Natural killer cell (primary cell): ENCODE measurements around the gene CCDC187. TPM values are rescaled to one million over a fixed set of nuclear protein-coding genes. Genes with fewer than 3 reads are reported as not detected.

Experiments
- ATAC-seq, 3 donors: fragments of 150-1000 bp in 2 of 3; fragments of 200-7000 bp in 1 of 3; cut with Tn5 transposase; 1 replicate in 1 of 3; 2 replicates in 2 of 3; pipeline ENCODE4 v1.10.0; 2021; ENCODE audit warnings: mild to moderate bottlenecking in 2 of 3, moderate library complexity in 2 of 3
- DNase-seq, 2 donors: peaks; one replicate each; pipeline versions ENCODE4 v3.0.0 to v3.0.0-alpha.2; 2013 to 2021; ENCODE audit warnings: mixed read lengths in 1 of 2
- H3K27ac ChIP-seq: one replicate; pipeline ENCODE4 v1.5.1; 2013; ENCODE audit warnings: mild to moderate bottlenecking, low read length
- H3K27me3 ChIP-seq: one replicate; pipeline ENCODE4 v1.6.1; 2013; ENCODE audit warnings: low read length; ENCODE audit not compliant: control insufficient read depth, insufficient read depth
- H3K36me3 ChIP-seq: one replicate; pipeline ENCODE4 v1.6.1; 2013; ENCODE audit warnings: low read length; ENCODE audit not compliant: control insufficient read depth, insufficient read depth
- H3K4me1 ChIP-seq: one replicate; pipeline ENCODE4 v1.6.1; 2013; ENCODE audit warnings: low read length; ENCODE audit not compliant: control insufficient read depth, insufficient read depth
- H3K4me3 ChIP-seq: one replicate; pipeline ENCODE4 v1.5.1; 2013; ENCODE audit warnings: low read length
- H3K9me3 ChIP-seq: one replicate; pipeline ENCODE4 v1.6.1; 2013; ENCODE audit warnings: low read length; ENCODE audit not compliant: control insufficient read depth, insufficient read depth
- H3K27ac Mint-ChIP-seq, 2 donors: one replicate each; pipeline ENCODE4 v1.8.0; 2022; ENCODE audit warnings: mild to moderate bottlenecking in 2 of 2, mixed read lengths in 2 of 2, moderate library complexity in 1 of 2
- H3K27me3 Mint-ChIP-seq, 2 donors: one replicate each; pipeline ENCODE4 v1.8.0; 2022; ENCODE audit warnings: low read depth in 2 of 2, mixed read lengths in 2 of 2
- H3K36me3 Mint-ChIP-seq: one replicate; pipeline ENCODE4 v1.8.0; 2022; ENCODE audit warnings: mixed read lengths
- H3K4me1 Mint-ChIP-seq, 2 donors: one replicate each; pipeline ENCODE4 v1.8.0; 2022; ENCODE audit warnings: mixed read lengths in 2 of 2
- H3K4me3 Mint-ChIP-seq: one replicate; pipeline ENCODE4 v1.8.0; 2022; ENCODE audit warnings: mild to moderate bottlenecking, moderate library complexity, mixed read lengths
- H3K9me3 Mint-ChIP-seq, 2 donors: one replicate each; pipeline ENCODE4 v1.8.0; 2022; ENCODE audit warnings: mixed read lengths in 2 of 2
- CTCF ChIP-seq: fragments of 200-600 bp; IDR thresholded peaks from one replicate; pipeline ENCODE4 v1.8.0; 2022; ENCODE audit warnings: antibody characterized with exemption
- WGBS: methylation state at CpG from one replicate; pipeline ENCODE4 v1.1.7; 2013; ENCODE audit warnings: missing lambda C conversion rate; ENCODE audit not compliant: insufficient coverage; 5-methylcytosine and 5-hydroxymethylcytosine counted together
- intact Hi-C: fragments of 100-400 bp; cut with micrococcal nuclease; formaldehyde crosslinking; loops from one replicate; pipeline ENCODE4 v1.14.2; 2022
- total RNA-seq, 4 donors: library from RNA; stranded (reverse); fragments of 120-200 nt in 1 of 4; gene quantifications; one replicate each; pipeline versions ENCODE4 v1.2.3 to v1.2.4, GENCODE V29; 2013 to 2022

Gene CCDC187
- total RNA-seq, 3 donors from 2014 or later (not counting 1 experiment from before 2014, with no cell fraction given) = 0.18 TPM; not detected in 2

DNA sequence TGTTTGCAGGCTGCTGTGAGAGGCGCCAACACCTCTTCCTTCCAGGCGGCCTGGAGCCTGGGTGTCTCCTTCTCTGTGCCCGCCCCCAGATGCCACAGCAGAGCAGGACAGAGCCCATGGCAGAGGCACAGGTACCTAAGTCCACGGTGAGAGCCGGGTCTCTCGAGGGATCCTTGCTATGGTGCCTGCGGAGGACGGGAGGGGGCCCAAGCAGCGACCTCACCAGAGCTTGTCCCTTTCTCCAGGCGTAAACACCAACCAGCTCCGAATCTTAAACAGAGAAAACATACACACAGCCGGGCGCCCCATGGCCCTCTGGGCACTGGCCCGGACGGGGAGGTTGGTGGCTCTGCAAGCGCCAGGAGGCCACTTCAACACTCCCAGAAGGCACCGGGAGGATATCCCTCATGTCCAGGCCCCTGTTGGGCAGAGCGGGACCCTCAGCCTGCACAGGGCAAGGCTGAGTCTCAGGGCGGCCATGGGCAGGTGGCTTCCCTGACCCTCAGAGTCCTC is 11.8 kb downstream of the CCDC187 start:
- no peak for ATAC-seq
- DNase-seq = no peak
- Mint-ChIP-seq H3K9me3 (no peaks in the 10 kb centered on the region), H3K36me3 (no peaks in the 10 kb centered on the region), H3K4me3 (no peak overlapping the region), H3K4me1 (no peaks in the 10 kb centered on the region), H3K27me3 (no peaks in the 10 kb centered on the region), H3K27ac (no peak overlapping the region)
- Histone ChIP-seq H3K27ac (no peak overlapping the region), H3K27me3 (no peaks in the 10 kb centered on the region), H3K36me3 (no peaks in the 10 kb centered on the region), H3K9me3 (no peaks in the 10 kb centered on the region), H3K4me1 (no peaks in the 10 kb centered on the region), H3K4me3 (no peak overlapping the region)
- WGBS = 91% methylated on average over 19 of the region's 19 CpGs
- no peak for TF ChIP-seq CTCF
- intact Hi-C loops = no loop called here

- no peaks in the 10 kb centered on the region for H3K9me3 Mint-ChIP-seq
- H3K4me1 ChIP-seq = no peaks in the 10 kb centered on the region
- no peaks in the 10 kb centered on the region for H3K27me3 Mint-ChIP-seq
- H3K4me3 Mint-ChIP-seq = no peak overlapping the region
- H3K4me3 ChIP-seq = no peak overlapping the region
- intact Hi-C loops = no loop called here
- WGBS = 95% methylated on average over 22 of the region's 22 CpGs
- no peak for DNase-seq
- H3K27me3 ChIP-seq = no peaks in the 10 kb centered on the region
- H3K36me3 ChIP-seq = no peaks in the 10 kb centered on the region
- H3K27ac Mint-ChIP-seq = no peak overlapping the region
- no peak overlapping the region for H3K27ac ChIP-seq
- no peaks in the 10 kb centered on the region for H3K36me3 Mint-ChIP-seq
- no peak for ATAC-seq
- no peaks in the 10 kb centered on the region for H3K9me3 ChIP-seq
- TF ChIP-seq CTCF = no peak
- no peaks in the 10 kb centered on the region for H3K4me1 Mint-ChIP-seq
These were observed 12.4 kb downstream of the CCDC187 start for GRCh38 chr9:136291306-136292025.

DNA sequence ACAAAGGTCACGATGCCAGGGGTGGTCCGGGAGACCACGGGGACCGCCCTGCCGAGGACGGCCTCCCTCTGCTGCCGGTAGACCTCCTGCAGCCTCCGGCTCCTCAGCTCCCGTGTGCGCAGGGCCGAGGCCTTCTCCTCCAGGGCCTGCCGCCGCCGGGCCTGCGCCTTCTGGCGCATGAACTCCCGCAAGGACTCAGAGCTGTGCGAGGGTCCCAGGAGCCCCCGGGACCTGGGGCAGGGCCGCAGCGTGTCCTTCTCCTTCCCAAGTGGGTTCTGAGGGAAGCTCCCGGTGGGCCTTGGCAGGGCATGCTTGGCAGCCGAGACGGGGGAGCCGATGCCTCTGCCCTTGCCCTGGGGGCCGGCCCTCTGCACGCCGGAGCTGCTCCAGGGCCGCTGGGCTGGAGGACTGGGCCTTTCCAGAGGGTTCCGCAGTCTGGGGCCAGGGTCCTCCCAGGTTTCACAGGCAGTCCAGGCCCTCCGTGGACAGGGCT is 13.3 kb downstream of the CCDC187 start:
- no peaks in the 10 kb centered on the region for H3K27me3 Mint-ChIP-seq
- H3K36me3 Mint-ChIP-seq = no peaks in the 10 kb centered on the region
- no peak for TF ChIP-seq CTCF
- no peaks in the 10 kb centered on the region for H3K4me1 ChIP-seq
- H3K9me3 Mint-ChIP-seq = no peaks in the 10 kb centered on the region
- no peak overlapping the region for H3K4me3 Mint-ChIP-seq
- H3K27ac Mint-ChIP-seq = no peak overlapping the region
- ATAC-seq = no peak
- 95% methylated on average over 31 of the region's 31 CpGs for WGBS
- H3K27ac ChIP-seq = no peak overlapping the region
- DNase-seq = no peak
- no peaks in the 10 kb centered on the region for H3K9me3 ChIP-seq
- no peaks in the 10 kb centered on the region for H3K4me1 Mint-ChIP-seq
- H3K36me3 ChIP-seq = no peaks in the 10 kb centered on the region
- H3K27me3 ChIP-seq = no peaks in the 10 kb centered on the region
- intact Hi-C loops = no loop called here
- no peak overlapping the region for H3K4me3 ChIP-seq
